SK-N-SH (cell line): ENCODE data around the gene ACOT8. TPM values are rescaled to one million over a fixed set of nuclear protein-coding genes. Genes with fewer than 3 reads are reported as not detected.

Experiments
- CTCF ChIA-PET: fragments of 300-600, 350-600 bp; formaldehyde crosslinking; extraction: SDS; loops from one replicate; lab custom pipeline; 2021; lab: Yijun Ruan, JAX
- POLR2A ChIA-PET: fragments of 350-600 bp; sonication (Branson Sonifier 250); formaldehyde crosslinking; extraction: SDS; loops from one replicate; lab custom pipeline; 2020; ENCODE audit warnings: antibody characterized with exemption, inconsistent platforms; lab: Yijun Ruan, JAX
- DNase-seq: peaks from one replicate; pipeline ENCODE4 v3.0.0; 2012
- H2AFZ ChIP-seq: fragments of 200-600 bp; sonication (generic); 2 replicates; pipeline ENCODE4 v1.8.1; 2016; ENCODE audit warnings: antibody characterized with exemption, mild to moderate bottlenecking, low read depth
- H3F3A ChIP-seq: fragments of 200-600 bp; sonication (generic); replicated peaks from 2 replicates; pipeline ENCODE3; 2016; ENCODE audit warnings: antibody characterized with exemption, mild to moderate bottlenecking; ENCODE audit not compliant: insufficient read depth
- H3K27ac ChIP-seq, 2 experiments: fragments of 200-500 bp in 1 of 2; fragments of 200-600 bp in 1 of 2; sonication (Bioruptor generic) in 1 of 2; sonication (generic), shearing (Covaris generic) in 1 of 2; 2 replicates each; pipeline versions ENCODE4 v1.5.1 to v1.6.1; 2014 to 2016; ENCODE audit warnings: low read depth in 2 of 2, inconsistent platforms in 1 of 2, low read length in 1 of 2, mild to moderate bottlenecking in 1 of 2, mixed read lengths in 1 of 2
- H3K27me3 ChIP-seq: fragments of 200-600 bp; sonication (generic), shearing (Covaris generic); 2 replicates; pipeline ENCODE4 v1.6.1; 2016; ENCODE audit warnings: mixed run types; ENCODE audit not compliant: insufficient read depth
- H3K36me3 ChIP-seq, 2 experiments: fragments of 200-500 bp in 1 of 2; fragments of 200-600 bp in 1 of 2; sonication (Bioruptor generic) in 1 of 2; sonication (generic) in 1 of 2; replicated peaks in 1 of 2; 2 replicates each; pipeline versions ENCODE3 to v1.5.1; 2014 to 2016; ENCODE audit warnings: low read length in 1 of 2, mild to moderate bottlenecking in 1 of 2; ENCODE audit not compliant: insufficient read depth in 2 of 2, control insufficient read depth in 1 of 2
- H3K4me1 ChIP-seq, 2 experiments: fragments of 200-500 bp in 1 of 2; fragments of 200-600 bp in 1 of 2; sonication (Bioruptor generic) in 1 of 2; sonication (generic), shearing (Covaris generic) in 1 of 2; 2 replicates each; pipeline versions ENCODE4 v1.5.1 to v1.6.1; 2014 to 2016; ENCODE audit warnings: low read depth in 1 of 2, low read length in 1 of 2, mixed run types in 1 of 2; ENCODE audit not compliant: insufficient read depth in 2 of 2, control insufficient read depth in 1 of 2
- H3K4me2 ChIP-seq: fragments of 200-600 bp; sonication (generic), shearing (Covaris generic); 2 replicates; pipeline ENCODE4 v1.6.1; 2017; ENCODE audit warnings: mixed run types
- H3K4me3 ChIP-seq, 2 experiments: fragments of 200-500 bp in 1 of 2; fragments of 200-600 bp in 1 of 2; sonication (Bioruptor generic) in 1 of 2; sonication (generic), shearing (Covaris generic) in 1 of 2; 2 replicates each; pipeline versions ENCODE4 v1.5.1 to v1.8.1; 2014 to 2016; ENCODE audit warnings: low read depth in 2 of 2, inconsistent platforms in 1 of 2, low read length in 1 of 2, mild to moderate bottlenecking in 1 of 2, mixed read lengths in 1 of 2, moderate library complexity in 1 of 2
- H3K79me2 ChIP-seq: fragments of 200-600 bp; sonication (generic); 2 replicates; pipeline ENCODE4 v1.8.1; 2017; ENCODE audit warnings: mild to moderate bottlenecking; ENCODE audit not compliant: insufficient read depth
- H3K9ac ChIP-seq: fragments of 200-600 bp; sonication (generic); 2 replicates; pipeline ENCODE4 v1.6.1; 2017; ENCODE audit warnings: mixed run types
- H3K9me2 ChIP-seq: fragments of 200-600 bp; sonication (generic); 2 replicates; pipeline ENCODE4 v1.6.1; 2017; ENCODE audit warnings: mixed run types
- H3K9me3 ChIP-seq: fragments of 200-600 bp; sonication (generic); 2 replicates; pipeline ENCODE4 v1.6.1; 2017; ENCODE audit warnings: mixed run types, mild to moderate bottlenecking, moderate library complexity
- H4K20me1 ChIP-seq: fragments of 200-600 bp; sonication (generic); 2 replicates; pipeline ENCODE4 v1.6.1; 2017; ENCODE audit warnings: mild to moderate bottlenecking, mixed run types; ENCODE audit not compliant: insufficient read depth
- FOXJ3 ChIP-seq: sonication (generic); formaldehyde crosslinking; IDR thresholded peaks from 2 replicates; pipeline ENCODE4 v1.5.1; 2020; ENCODE audit warnings: mild to moderate bottlenecking, missing genetic modification reagents
- JUND ChIP-seq: IDR thresholded peaks from 2 replicates; pipeline ENCODE4 v1.4.0; 2012
- POLR2AphosphoS5 ChIP-seq: IDR thresholded peaks from 2 replicates; pipeline ENCODE4 v1.6.1; 2012; ENCODE audit warnings: low read depth, low read length
- RFX5 ChIP-seq: IDR thresholded peaks from 2 replicates; pipeline ENCODE4 v1.6.1; 2012; ENCODE audit warnings: mild to moderate bottlenecking, improper control_type of control experiment, low read length
- SIN3A ChIP-seq: IDR thresholded peaks from 2 replicates; pipeline ENCODE4 v1.6.1; 2012; ENCODE audit warnings: low read depth, mild to moderate bottlenecking, low read length, moderate library complexity, borderline replicate concordance
- SMC3 ChIP-seq: IDR thresholded peaks from 2 replicates; pipeline ENCODE4 v1.6.1; 2012; ENCODE audit warnings: low read depth, low read length, improper control_type of control experiment
- TEAD4 ChIP-seq: IDR thresholded peaks from 2 replicates; pipeline ENCODE4 v1.4.0; 2012; ENCODE audit warnings: mild to moderate bottlenecking, borderline replicate concordance; ENCODE audit not compliant: insufficient read depth
- whole genome bisulfite sequencing: methylation state at CpG from one replicate; pipeline ENCODE4 v1.1.6; 2017; ENCODE audit warnings: low lambda C conversion rate; 5-methylcytosine and 5-hydroxymethylcytosine counted together
- polyA plus RNA-seq, 3 experiments: library from polyadenylated mRNA; depleted of rRNA; stranded (reverse); fragments of >200 nt; gene quantifications; 2 replicates each; pipeline ENCODE4 v1.2.3, GENCODE V29; 2012

ACOT8 gene
- polyA plus RNA-seq, 1 of the 3 experiments (the other 2 are of a cell fraction), result 48.4 TPM

- H2AFZ ChIP-seq, result no peak overlapping the region
- H3K27ac ChIP-seq, result no peak overlapping the region
- TF ChIP-seq SIN3A (0 out of 2 replicates have a peak, but pooled peaks have one; percentile 18), TEAD4 (no peak), RFX5 (no peak)
- TF ChIP-seq, all 33 proteins: peak for 1
- peaks cover 25% of the 10 kb centered on the region for H3F3A ChIP-seq
- no peaks in the 10 kb centered on the region for H3K9me3 ChIP-seq
- H3K27me3 ChIP-seq, result no peaks in the 10 kb centered on the region
- no peak overlapping the region for H3K4me2 ChIP-seq
- POLR2A ChIA-PET, result no interaction called here
- no peak overlapping the region for H3K9ac ChIP-seq
- no peaks in the 10 kb centered on the region for H4K20me1 ChIP-seq
- peaks cover 26% of the 10 kb centered on the region for H3K79me2 ChIP-seq
- peaks cover 2 to 10% of the 10 kb centered on the region in 2 experiments for H3K36me3 ChIP-seq
- H3K4me1 ChIP-seq, result peaks cover 0 to 6% of the 10 kb centered on the region in 2 experiments; a peak in 1 of 4 replicates
- H3K4me3 ChIP-seq, result no peak overlapping the region
- CTCF ChIA-PET, result interaction anchor here (1.2 to 2.4 kb wide), 2 partner anchors 47 to 72 kb away, joined by 3 to 11 read pairs; no protein-coding TSS in a partner anchor
- H3K9me2 ChIP-seq, result no peaks in the 10 kb centered on the region
- DNase-seq, result no peak
- 74% methylated on average over 3 of the region's 3 CpGs for WGBS
Measured at GRCh38 chr20:45818239-45818638, 39.0 kb downstream of the ACOT8 start.

GRCh38 chr20:45817376-45818194 lies 39.6 kb downstream of the ACOT8 start:
- ChIA-PET POLR2A (no interaction called here), CTCF (interaction anchor here (1.0 to 2.4 kb wide), 4 partner anchors 9 to 72 kb away, joined by 3 to 11 read pairs (median 4); no protein-coding TSS in a partner anchor)
- TF ChIP-seq FOXJ3 (CRISPR knock-in tag) (no peak), POLR2AphosphoS5 (peak; percentile 24; the same call in 1 of the 2 replicates)
- peaks cover 0 to 11% of the 10 kb centered on the region in 2 experiments; a peak in 1 of 4 replicates for H3K4me1 ChIP-seq
- WGBS, result 87% methylated on average over 8 of the region's 9 CpGs
- H3K9ac ChIP-seq, result no peak overlapping the region
- H3K36me3 ChIP-seq, result peaks cover 2 to 10% of the 10 kb centered on the region in 2 experiments
- H3K27me3 ChIP-seq, result no peaks in the 10 kb centered on the region
- H3K9me3 ChIP-seq, result no peaks in the 10 kb centered on the region
- H2AFZ ChIP-seq, result no peak overlapping the region
- peaks cover 32% of the 10 kb centered on the region for H3K79me2 ChIP-seq
- no peaks in the 10 kb centered on the region for H3K9me2 ChIP-seq
- DNase-seq, result no peak
- H3K27ac ChIP-seq, result no peak overlapping the region
- no peak overlapping the region for H3K4me2 ChIP-seq
- H4K20me1 ChIP-seq, result no peaks in the 10 kb centered on the region
- H3K4me3 ChIP-seq, result no peak overlapping the region
- peaks cover 25% of the 10 kb centered on the region for H3F3A ChIP-seq

- DNase-seq, result no peak
- WGBS, result 98% methylated on average over 3 of the region's 3 CpGs
- Histone ChIP-seq H3K36me3 (peaks cover 2 to 10% of the 10 kb centered on the region in 2 experiments), H3K4me2 (no peak overlapping the region), H3K27ac (no peak overlapping the region), H3K4me1 (peaks cover 0 to 11% of the 10 kb centered on the region in 2 experiments; a peak in 1 of 4 replicates), H3K9me2 (no peaks in the 10 kb centered on the region), H4K20me1 (no peaks in the 10 kb centered on the region), H3K4me3 (no peak overlapping the region), H2AFZ (no peak overlapping the region), H3F3A (peaks cover 25% of the 10 kb centered on the region), H3K27me3 (no peaks in the 10 kb centered on the region), H3K9me3 (no peaks in the 10 kb centered on the region), H3K79me2 (peaks cover 33% of the 10 kb centered on the region), H3K9ac (no peak overlapping the region)
- TF ChIP-seq JUND (no peak), SMC3 (no peak)
- ChIA-PET POLR2A (interaction anchor here (0.6 kb wide), 2 partner anchors 9 to 410 kb away, joined by 3 read pairs; no protein-coding TSS in a partner anchor), CTCF (interaction anchor here (1.0 to 2.4 kb wide), 4 partner anchors 9 to 73 kb away, joined by 3 to 11 read pairs (median 4); no protein-coding TSS in a partner anchor)
Measured at GRCh38 chr20:45816951-45817350, 40.2 kb downstream of the ACOT8 start.
